NCI-H146 treated with DMSO at 0.1 percent for 48 hours (cell line): Measurements from ENCODE around the gene PELI2.

Experiments used
- DNase-seq: peaks from one replicate; lab custom pipeline; 2025; ENCODE audit not compliant: unreplicated experiment; lab: John Stamatoyannopoulos, UW

The PELI2 gene

GRCh38 chr14:56199095-56199981 is 81.1 kb downstream of the PELI2 start:
- DNase-seq = no peak

GRCh38 chr14:56199982-56200577 is 81.9 kb downstream of the PELI2 start:
- DNase-seq = no peak

GRCh38 chr14:56202256-56202655 is 84.0 kb downstream of the PELI2 start:
- DNase-seq = no peak

- peak; percentile 30 for DNase-seq
Measured at GRCh38 chr14:56205881-56206280, 87.7 kb downstream of the PELI2 start.

- no peak for DNase-seq
Measured at GRCh38 chr14:56206596-56206995, 88.4 kb downstream of the PELI2 start.

GRCh38 chr14:56207626-56208292 is 89.5 kb downstream of the PELI2 start:
- DNase-seq = no peak

- no peak for DNase-seq
Measured at GRCh38 chr14:56208520-56208919, 90.3 kb downstream of the PELI2 start.

GRCh38 chr14:56210571-56210970 is 92.4 kb downstream of the PELI2 start:
- no peak for DNase-seq

GRCh38 chr14:56211084-56211483 is 92.9 kb downstream of the PELI2 start:
- DNase-seq = no peak

- no peak for DNase-seq
Measured at GRCh38 chr14:56211844-56212243, 93.6 kb downstream of the PELI2 start.

GRCh38 chr14:56212521-56212920 is 94.3 kb downstream of the PELI2 start:
- no peak for DNase-seq

- no peak for DNase-seq
Measured at GRCh38 chr14:56213306-56213705, 95.1 kb downstream of the PELI2 start.

- DNase-seq = no peak
Measured at GRCh38 chr14:56215180-56215579, 97.0 kb downstream of the PELI2 start.

- DNase-seq = no peak
Measured at GRCh38 chr14:56216626-56217379, 98.6 kb downstream of the PELI2 start.

- no peak for DNase-seq
Measured at GRCh38 chr14:56217380-56218045, 99.3 kb downstream of the PELI2 start.

- no peak for DNase-seq
Measured at GRCh38 chr14:56219666-56220413, 101.6 kb downstream of the PELI2 start.

- DNase-seq = no peak
Measured at GRCh38 chr14:56221382-56222128, 103.3 kb downstream of the PELI2 start.

GRCh38 chr14:56224229-56224628 is 106.0 kb downstream of the PELI2 start:
- no peak for DNase-seq
